HCT116 (cell line): ENCODE data around the gene SLC23A1. TPM values are rescaled to one million over a fixed set of nuclear protein-coding genes. Genes with fewer than 3 reads are reported as not detected.

ENCODE experiments used
- ATAC-seq: fragments of 200-7000 bp; cut with Tn5 transposase; 2 replicates; pipeline ENCODE4 v1.9.1; 2020; ENCODE audit warnings: mild to moderate bottlenecking, moderate library complexity
- BruUV-seq: library from RNA; stranded (reverse); fragments of 400-500 nt; replicated peaks from 2 replicates; lab custom pipeline; 2021; lab: Mats Ljungman, UMichigan
- CTCF ChIA-PET: fragments of 300-600 bp; sonication (Branson Sonifier 250); formaldehyde crosslinking; loops from one replicate; lab custom pipeline; 2021; ENCODE audit warnings: antibody characterized with exemption; lab: Charles Lee
- POLR2A ChIA-PET: fragments of 300-600, 350-600 bp; sonication (Branson Sonifier 250); formaldehyde crosslinking; loops from one replicate; lab custom pipeline; 2021; ENCODE audit warnings: antibody characterized with exemption; lab: Charles Lee
- RAD21 ChIA-PET, 2 experiments: fragments of 300-600 bp; sonication (Branson Sonifier 250); formaldehyde crosslinking; loops; one replicate each; lab custom pipeline; 2023; ENCODE audit warnings: low total read pairs in 2 of 2; ENCODE audit not compliant: uncharacterized antibody in 2 of 2, unreplicated experiment in 2 of 2, low non-redundant PET in 1 of 2; lab: Charles Lee
- DNase-seq: peaks from one replicate; pipeline ENCODE4 v3.0.0-alpha.2; 2010; ENCODE audit warnings: low read depth, low spot score
- H2AFZ ChIP-seq: fragments of 200-600 bp; shearing (Covaris generic), sonication (generic); 2 replicates; pipeline ENCODE4 v1.6.1; 2017; ENCODE audit warnings: low read depth, mixed run types, mixed read lengths, antibody characterized with exemption, low read length; ENCODE audit not compliant: poor library complexity, severe bottlenecking
- H3K27ac ChIP-seq: 2 replicates; pipeline ENCODE4 v1.5.1; 2012; ENCODE audit warnings: low read depth, low read length
- H3K27me3 ChIP-seq: fragments of 200-600 bp; sonication (generic); 2 replicates; pipeline ENCODE4 v1.6.1; 2016; ENCODE audit warnings: mixed run types, low read length, mixed read lengths; ENCODE audit not compliant: insufficient read depth
- H3K36me3 ChIP-seq, 2 experiments: fragments of 200-500 bp in 1 of 2; fragments of 200-600 bp in 1 of 2; sonication (Bioruptor generic) in 1 of 2; sonication (generic) in 1 of 2; 2 replicates each; pipeline versions ENCODE4 v1.5.1 to v1.6.1; 2014 to 2016; ENCODE audit warnings: low read length in 2 of 2, inconsistent platforms in 1 of 2, mixed read lengths in 1 of 2, mixed run types in 1 of 2; ENCODE audit not compliant: insufficient read depth in 2 of 2, control insufficient read depth in 1 of 2
- H3K4me1 ChIP-seq, 2 experiments: fragments of 200-600 bp in 1 of 2; sonication (generic) in 1 of 2; 2 replicates each; pipeline versions ENCODE4 v1.5.1 to v1.6.1; 2012 to 2017; ENCODE audit warnings: low read length in 2 of 2, inconsistent platforms in 1 of 2, mild to moderate bottlenecking in 1 of 2, mixed read lengths in 1 of 2, mixed run types in 1 of 2, moderate library complexity in 1 of 2; ENCODE audit not compliant: insufficient read depth in 2 of 2, control insufficient read depth in 1 of 2
- H3K4me2 ChIP-seq: fragments of 200-600 bp; sonication (generic); 2 replicates; pipeline ENCODE4 v1.6.1; 2017; ENCODE audit warnings: mixed run types, low read length, mixed read lengths
- H3K4me3 ChIP-seq, 2 experiments: fragments of 200-600 bp in 1 of 2; sonication (generic) in 1 of 2; replicated peaks in 1 of 2; 2 replicates each; pipeline ENCODE4 v1.5.1; 2011 to 2016; ENCODE audit warnings: low read length in 2 of 2, control low read depth in 1 of 2, low read depth in 1 of 2, mild to moderate bottlenecking in 1 of 2, mixed read lengths in 1 of 2, mixed run types in 1 of 2
- H3K79me2 ChIP-seq: fragments of 200-600 bp; sonication (generic); 2 replicates; pipeline ENCODE4 v1.6.1; 2017; ENCODE audit warnings: mild to moderate bottlenecking, mixed run types, low read length, moderate library complexity, mixed read lengths; ENCODE audit not compliant: insufficient read depth
- H3K9ac ChIP-seq: fragments of 200-600 bp; sonication (generic); 2 replicates; pipeline ENCODE4 v1.6.1; 2016; ENCODE audit warnings: low read length, mixed read lengths
- H3K9me2 ChIP-seq: fragments of 200-600 bp; sonication (generic), shearing (Covaris generic); 2 replicates; pipeline ENCODE4 v1.6.1; 2017; ENCODE audit warnings: mixed run types, mild to moderate bottlenecking, moderate library complexity; ENCODE audit not compliant: insufficient read depth
- H3K9me3 ChIP-seq, 2 experiments: fragments of 200-500 bp in 1 of 2; fragments of 200-600 bp in 1 of 2; sonication (Bioruptor generic) in 1 of 2; sonication (generic) in 1 of 2; 2 replicates each; pipeline ENCODE4 v1.6.1; 2014 to 2017; ENCODE audit warnings: low read length in 2 of 2, mixed read lengths in 2 of 2, inconsistent platforms in 1 of 2, low read depth in 1 of 2, mild to moderate bottlenecking in 1 of 2, mixed run types in 1 of 2, moderate library complexity in 1 of 2; ENCODE audit not compliant: control insufficient read depth in 1 of 2, insufficient read depth in 1 of 2
- H4K20me1 ChIP-seq: fragments of 200-600 bp; sonication (generic), shearing (Covaris generic); 2 replicates; pipeline ENCODE4 v1.6.1; 2017; ENCODE audit warnings: mixed run types, mild to moderate bottlenecking, moderate library complexity; ENCODE audit not compliant: insufficient read depth
- CBX3 ChIP-seq: IDR thresholded peaks from 2 replicates; pipeline ENCODE4 v1.6.1; 2012; ENCODE audit warnings: low read depth
- CEBPB ChIP-seq: IDR thresholded peaks from 2 replicates; pipeline ENCODE4 v1.6.1; 2012; ENCODE audit warnings: low read depth
- ELF1 ChIP-seq: IDR thresholded peaks from 2 replicates; pipeline ENCODE4 v1.6.1; 2012; ENCODE audit warnings: low read depth, borderline replicate concordance
- EZH2 ChIP-seq: fragments of 200-600 bp; sonication (generic); IDR thresholded peaks from 2 replicates; pipeline ENCODE4 v1.6.1; 2017; ENCODE audit warnings: antibody characterized with exemption, mixed run types
- EZH2phosphoT487 ChIP-seq: fragments of 200-600 bp; IDR thresholded peaks from 2 replicates; pipeline ENCODE4 v1.6.1; 2018; ENCODE audit warnings: antibody characterized with exemption, borderline replicate concordance
- FOSL1 ChIP-seq: IDR thresholded peaks from 2 replicates; pipeline ENCODE4 v1.6.1; 2012; ENCODE audit warnings: low read depth
- JUND ChIP-seq: IDR thresholded peaks from 2 replicates; pipeline ENCODE4 v1.6.1; 2012
- POLR2A ChIP-seq: IDR thresholded peaks from 2 replicates; pipeline ENCODE4 v1.7.0; 2011; ENCODE audit warnings: borderline replicate concordance; ENCODE audit not compliant: insufficient read depth, insufficient read length; ENCODE audit errors: extremely low read depth
- POLR2AphosphoS5 ChIP-seq: IDR thresholded peaks from 2 replicates; pipeline ENCODE4 v1.6.1; 2011; ENCODE audit warnings: mild to moderate bottlenecking, low read depth, low read length, moderate library complexity
- RAD21 ChIP-seq: IDR thresholded peaks from 2 replicates; pipeline ENCODE4 v1.6.1; 2012; ENCODE audit warnings: low read depth, mild to moderate bottlenecking
- SIN3A ChIP-seq: IDR thresholded peaks from 2 replicates; pipeline ENCODE4 v1.6.1; 2012; ENCODE audit warnings: low read depth
- SP1 ChIP-seq: IDR thresholded peaks from 2 replicates; pipeline ENCODE4 v1.6.1; 2012; ENCODE audit warnings: low read depth
- SRF ChIP-seq: IDR thresholded peaks from 2 replicates; pipeline ENCODE4 v1.6.1; 2012; ENCODE audit warnings: low read depth
- TCF7L2 ChIP-seq: IDR thresholded peaks from 2 replicates; pipeline ENCODE4 v1.7.0; 2011; ENCODE audit warnings: borderline replicate concordance, inconsistent platforms; ENCODE audit not compliant: insufficient read depth, insufficient read length; ENCODE audit errors: extremely low read depth
- YY1 ChIP-seq: IDR thresholded peaks from 2 replicates; pipeline ENCODE4 v1.6.1; 2011; ENCODE audit warnings: low read length, low read depth, moderate library complexity, mild to moderate bottlenecking; ENCODE audit not compliant: insufficient replicate concordance; ENCODE audit errors: extremely low read depth
- ZNF274 ChIP-seq: fragments of 200-500 bp; sonication (Bioruptor generic); IDR thresholded peaks from 2 replicates; pipeline ENCODE4 v1.6.1; 2014; ENCODE audit warnings: mild to moderate bottlenecking, low read depth, low read length, inconsistent platforms
- intact Hi-C: fragments of 100-400 bp; cut with micrococcal nuclease; formaldehyde crosslinking; loops from 2 replicates; pipeline ENCODE4 v1.10.0; 2022
- total RNA-seq: library from RNA; stranded (reverse); gene quantifications from one replicate; pipeline ENCODE4 v1.2.1, GENCODE V29; 2021; ENCODE audit not compliant: unreplicated experiment
- TF ChIP-seq, protein P1 (sequence below), 3 experiments: fragments of 200-600 bp in 1 of 3; sonication (generic) in 1 of 3; IDR thresholded peaks in 2 of 3; conservative IDR thresholded peaks in 1 of 3; 2 replicates each; pipeline ENCODE4 v1.5.1; 2012 to 2017; ENCODE audit warnings: low read depth in 2 of 3, low read length in 2 of 3, antibody characterized with exemption in 1 of 3, borderline replicate concordance in 1 of 3, control low read depth in 1 of 3, mild to moderate bottlenecking in 1 of 3, mixed read lengths in 1 of 3, mixed run types in 1 of 3, moderate library complexity in 1 of 3; ENCODE audit not compliant: insufficient read depth in 1 of 3
- TF ChIP-seq, protein P2 (sequence below): IDR thresholded peaks from 2 replicates; pipeline ENCODE4 v1.6.1; 2012
- TF ChIP-seq, protein P3 (sequence below): IDR thresholded peaks from 2 replicates; pipeline ENCODE4 v1.6.1; 2011; ENCODE audit warnings: mild to moderate bottlenecking, low read length, moderate library complexity; ENCODE audit not compliant: insufficient replicate concordance; ENCODE audit errors: extremely low read depth

SLC23A1 gene
- total RNA-seq, 1 experiment from 2014 or later = not detected

DNA sequence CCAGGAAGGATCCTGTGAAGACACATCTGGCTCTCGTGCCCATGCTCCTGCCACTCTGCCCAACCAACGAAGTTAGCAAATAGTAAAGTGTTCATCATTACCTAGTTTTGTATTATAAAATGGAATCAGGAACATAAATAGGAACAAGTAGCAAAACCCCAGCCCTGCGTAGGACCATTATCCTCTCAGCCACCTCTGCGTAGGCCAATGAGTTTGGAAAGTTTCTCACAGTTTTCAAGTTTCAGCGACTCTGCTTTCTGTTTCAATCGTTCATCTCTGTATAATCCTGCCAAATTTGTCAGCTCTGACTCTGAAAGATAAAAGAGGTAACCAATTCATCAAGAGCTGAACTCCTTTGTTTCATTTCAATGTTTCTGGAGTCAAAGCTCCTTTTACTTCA, 30.9 kb upstream of the SLC23A1 start:
- no peak for TF ChIP-seq CEBPB
- no peak for TF ChIP-seq YY1
- TF ChIP-seq ZNF274 = no peak
- TF ChIP-seq SP1 = no peak
- TF ChIP-seq, protein P1, sequence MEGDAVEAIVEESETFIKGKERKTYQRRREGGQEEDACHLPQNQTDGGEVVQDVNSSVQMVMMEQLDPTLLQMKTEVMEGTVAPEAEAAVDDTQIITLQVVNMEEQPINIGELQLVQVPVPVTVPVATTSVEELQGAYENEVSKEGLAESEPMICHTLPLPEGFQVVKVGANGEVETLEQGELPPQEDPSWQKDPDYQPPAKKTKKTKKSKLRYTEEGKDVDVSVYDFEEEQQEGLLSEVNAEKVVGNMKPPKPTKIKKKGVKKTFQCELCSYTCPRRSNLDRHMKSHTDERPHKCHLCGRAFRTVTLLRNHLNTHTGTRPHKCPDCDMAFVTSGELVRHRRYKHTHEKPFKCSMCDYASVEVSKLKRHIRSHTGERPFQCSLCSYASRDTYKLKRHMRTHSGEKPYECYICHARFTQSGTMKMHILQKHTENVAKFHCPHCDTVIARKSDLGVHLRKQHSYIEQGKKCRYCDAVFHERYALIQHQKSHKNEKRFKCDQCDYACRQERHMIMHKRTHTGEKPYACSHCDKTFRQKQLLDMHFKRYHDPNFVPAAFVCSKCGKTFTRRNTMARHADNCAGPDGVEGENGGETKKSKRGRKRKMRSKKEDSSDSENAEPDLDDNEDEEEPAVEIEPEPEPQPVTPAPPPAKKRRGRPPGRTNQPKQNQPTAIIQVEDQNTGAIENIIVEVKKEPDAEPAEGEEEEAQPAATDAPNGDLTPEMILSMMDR (IDR thresholded peaks at IDR 0.05 in 2 of 3, conservative IDR thresholded peaks at IDR 0.05 in 1 of 3; ENCODE audit: borderline replicate concordance in 1 of 3, insufficient read depth in 1 of 3, low read depth in 2 of 3, low read length in 2 of 3) = no peak
- TF ChIP-seq JUND = no peak
- TF ChIP-seq CBX3 = no peak
- TF ChIP-seq EZH2 = no peak
- TF ChIP-seq, protein P2, sequence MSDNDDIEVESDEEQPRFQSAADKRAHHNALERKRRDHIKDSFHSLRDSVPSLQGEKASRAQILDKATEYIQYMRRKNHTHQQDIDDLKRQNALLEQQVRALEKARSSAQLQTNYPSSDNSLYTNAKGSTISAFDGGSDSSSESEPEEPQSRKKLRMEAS = no peak
- no peak for TF ChIP-seq SIN3A
- TF ChIP-seq FOSL1 = no peak
- TF ChIP-seq EZH2phosphoT487 = no peak
- no peak for TF ChIP-seq POLR2AphosphoS5
- no peak for TF ChIP-seq ELF1
- no peak for TF ChIP-seq TCF7L2
- TF ChIP-seq POLR2A = no peak
- TF ChIP-seq RAD21 = no peak
- TF ChIP-seq SRF = no peak
- TF ChIP-seq, protein P3, sequence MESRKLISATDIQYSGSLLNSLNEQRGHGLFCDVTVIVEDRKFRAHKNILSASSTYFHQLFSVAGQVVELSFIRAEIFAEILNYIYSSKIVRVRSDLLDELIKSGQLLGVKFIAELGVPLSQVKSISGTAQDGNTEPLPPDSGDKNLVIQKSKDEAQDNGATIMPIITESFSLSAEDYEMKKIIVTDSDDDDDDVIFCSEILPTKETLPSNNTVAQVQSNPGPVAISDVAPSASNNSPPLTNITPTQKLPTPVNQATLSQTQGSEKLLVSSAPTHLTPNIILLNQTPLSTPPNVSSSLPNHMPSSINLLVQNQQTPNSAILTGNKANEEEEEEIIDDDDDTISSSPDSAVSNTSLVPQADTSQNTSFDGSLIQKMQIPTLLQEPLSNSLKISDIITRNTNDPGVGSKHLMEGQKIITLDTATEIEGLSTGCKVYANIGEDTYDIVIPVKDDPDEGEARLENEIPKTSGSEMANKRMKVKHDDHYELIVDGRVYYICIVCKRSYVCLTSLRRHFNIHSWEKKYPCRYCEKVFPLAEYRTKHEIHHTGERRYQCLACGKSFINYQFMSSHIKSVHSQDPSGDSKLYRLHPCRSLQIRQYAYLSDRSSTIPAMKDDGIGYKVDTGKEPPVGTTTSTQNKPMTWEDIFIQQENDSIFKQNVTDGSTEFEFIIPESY = no peak
- TF ChIP-seq, all 23 proteins: peak for 0
- Histone ChIP-seq H3K27me3 (no peaks in the 10 kb centered on the region), H4K20me1 (no peaks in the 10 kb centered on the region), H3K27ac (no peak overlapping the region), H3K36me3 (no peaks in the 10 kb centered on the region), H2AFZ (no peak overlapping the region), H3K4me2 (no peak overlapping the region), H3K9ac (no peak overlapping the region), H3K9me3 (no peaks in the 10 kb centered on the region), H3K79me2 (no peaks in the 10 kb centered on the region), H3K4me3 (no peak overlapping the region), H3K9me2 (no peaks in the 10 kb centered on the region), H3K4me1 (peaks cover 3 to 18% of the 10 kb centered on the region in 2 experiments; a peak in 3 of 4 replicates)
- ATAC-seq (no peak), DNase-seq (no peak)
- ChIA-PET RAD21 (no interaction called here), CTCF (no interaction called here), POLR2A (no interaction called here)
- intact Hi-C loops = no loop called here
- no TSS peak for BruUV-seq
